DND-41 (cell line): Measurements from ENCODE around the gene FGL2.
"Not testable (repeated sequence)": the region's sequence is repeated elsewhere in the genome, so short reads cannot be mapped to it uniquely, and the experiment has no call there.

Experiments used
- ATAC-seq: fragments of 200-7000 bp; cut with Tn5 transposase; 3 replicates; pipeline ENCODE4 v1.9.1; 2021; ENCODE audit warnings: low read depth; ENCODE audit not compliant: insufficient read depth
- DNase-seq: peaks from one replicate; pipeline ENCODE4 v3.0.0-alpha.2; 2020
- H2AFZ ChIP-seq: 2 replicates; pipeline ENCODE4 v1.6.0; 2012; ENCODE audit warnings: low read depth, low read length
- H3K27ac ChIP-seq: 2 replicates; pipeline ENCODE4 v1.5.1; 2012; ENCODE audit warnings: low read length, inconsistent platforms
- H3K27me3 ChIP-seq: fragments of 200-600 bp; sonication (generic); 2 replicates; pipeline ENCODE4 v1.6.0; 2012; ENCODE audit warnings: low read length, mild to moderate bottlenecking, inconsistent platforms; ENCODE audit not compliant: insufficient read depth, poor library complexity
- H3K36me3 ChIP-seq: 2 replicates; pipeline ENCODE4 v1.5.1; 2012; ENCODE audit warnings: low read length, inconsistent platforms; ENCODE audit not compliant: insufficient read depth
- H3K4me1 ChIP-seq: 2 replicates; pipeline ENCODE4 v1.5.1; 2012; ENCODE audit warnings: mild to moderate bottlenecking, low read length; ENCODE audit not compliant: insufficient read depth
- H3K4me2 ChIP-seq: 2 replicates; pipeline ENCODE4 v1.6.0; 2012; ENCODE audit warnings: mild to moderate bottlenecking, moderate library complexity, low read length, inconsistent platforms; ENCODE audit not compliant: insufficient read depth
- H3K4me3 ChIP-seq, 2 experiments: fragments of 200-600 bp in 1 of 2; shearing (Covaris generic) in 1 of 2; 2 replicates each; pipeline ENCODE4 v1.5.1; 2012 to 2016; ENCODE audit warnings: inconsistent platforms in 2 of 2, low read length in 2 of 2, mild to moderate bottlenecking in 2 of 2, low read depth in 1 of 2, moderate library complexity in 1 of 2
- H3K79me2 ChIP-seq: 2 replicates; pipeline ENCODE4 v1.6.0; 2012; ENCODE audit warnings: low read length, inconsistent platforms; ENCODE audit not compliant: insufficient read depth
- H3K9ac ChIP-seq: 2 replicates; pipeline ENCODE4 v1.6.0; 2012; ENCODE audit warnings: low read depth, mild to moderate bottlenecking, inconsistent platforms, low read length, moderate library complexity
- H3K9me3 ChIP-seq: 2 replicates; pipeline ENCODE4 v1.5.1; 2012; ENCODE audit warnings: low read length, moderate library complexity, mild to moderate bottlenecking, inconsistent platforms; ENCODE audit not compliant: insufficient read depth, severe bottlenecking
- H4K20me1 ChIP-seq: 2 replicates; pipeline ENCODE4 v1.6.0; 2012; ENCODE audit warnings: low read length; ENCODE audit not compliant: insufficient read depth

Gene FGL2

GRCh38 chr7:77155601-77156377 lies 43.8 kb downstream of the FGL2 start:
- H3K4me1 ChIP-seq, H3K9ac ChIP-seq, H3K4me3 ChIP-seq, H3K36me3 ChIP-seq, H3K79me2 ChIP-seq, H3K9me3 ChIP-seq, DNase-seq, H3K4me2 ChIP-seq, H4K20me1 ChIP-seq, H3K27ac ChIP-seq, H2AFZ ChIP-seq, ATAC-seq, H3K27me3 ChIP-seq: not testable (repeated sequence)

- H3K27ac ChIP-seq, H3K9ac ChIP-seq, DNase-seq, H4K20me1 ChIP-seq, H3K4me2 ChIP-seq, H3K9me3 ChIP-seq, H3K36me3 ChIP-seq, ATAC-seq, H3K4me1 ChIP-seq, H3K27me3 ChIP-seq, H3K79me2 ChIP-seq, H2AFZ ChIP-seq, H3K4me3 ChIP-seq: not testable (repeated sequence)
These were observed 44.6 kb downstream of the FGL2 start for GRCh38 chr7:77154917-77155464.

- DNase-seq, H3K79me2 ChIP-seq, H3K9me3 ChIP-seq, H3K4me2 ChIP-seq, H3K9ac ChIP-seq, H3K4me3 ChIP-seq, H3K27me3 ChIP-seq, H4K20me1 ChIP-seq, H3K4me1 ChIP-seq, H3K36me3 ChIP-seq, H3K27ac ChIP-seq, H2AFZ ChIP-seq, ATAC-seq: not testable (repeated sequence)
These were observed 47.4 kb downstream of the FGL2 start for GRCh38 chr7:77152232-77152631.
